T-helper 2 cell (primary cell): Measurements from ENCODE around the gene IGSF22.
A peak's percentile ranks its signal among the peaks of the same experiment; 100 is the strongest.
"Not testable (repeated sequence)": the region's sequence is repeated elsewhere in the genome, so short reads cannot be mapped to it uniquely, and the experiment has no call there.

Source experiments
- DNase-seq, 5 experiments: peaks; one replicate each; pipeline versions ENCODE4 v3.0.0 to v3.0.0-alpha.2; 2012 to 2022

Gene IGSF22

GRCh38 chr11:18691467-18692140, 34.4 kb downstream of the IGSF22 start:
- DNase-seq: not testable (repeated sequence)

- DNase-seq: no peak
Observed at GRCh38 chr11:18684267-18684666, 41.7 kb downstream of the IGSF22 start.

- no peak for DNase-seq
Observed at GRCh38 chr11:18682466-18682865, 43.5 kb downstream of the IGSF22 start.

GRCh38 chr11:18681949-18682348, 44.0 kb downstream of the IGSF22 start:
- DNase-seq: not testable (repeated sequence)

- DNase-seq: no peak
Observed at GRCh38 chr11:18677560-18677959, 48.4 kb downstream of the IGSF22 start.

GRCh38 chr11:18676803-18677202, 49.2 kb downstream of the IGSF22 start:
- no peak for DNase-seq

GRCh38 chr11:18672209-18672608, 53.8 kb downstream of the IGSF22 start:
- DNase-seq: peak in 4 of 5 experiments; percentile 2 to 85 (median 44)

GRCh38 chr11:18671246-18671645, 54.7 kb downstream of the IGSF22 start:
- DNase-seq: no peak

GRCh38 chr11:18669711-18670110, 56.3 kb downstream of the IGSF22 start:
- DNase-seq: no peak

GRCh38 chr11:18669219-18669596, 56.8 kb downstream of the IGSF22 start:
- peak in 1 of 5 experiments; percentile 14 for DNase-seq

GRCh38 chr11:18668131-18668530, 57.9 kb downstream of the IGSF22 start:
- DNase-seq: no peak

- peak in 1 of 5 experiments; percentile 16 for DNase-seq
Observed at GRCh38 chr11:18665353-18665872, 60.6 kb downstream of the IGSF22 start.

- no peak for DNase-seq
Observed at GRCh38 chr11:18657673-18658072, 68.3 kb downstream of the IGSF22 start.
